HG03175 (cell line): ENCODE data around the gene HEPH.
"Not testable (repeated sequence)": the region's sequence is repeated elsewhere in the genome, so short reads cannot be mapped to it uniquely, and the experiment has no call there.

Source experiments
- ATAC-seq: cut with Tn5 transposase; IDR thresholded peaks from one replicate; pipeline ENCODE4 v1.9.1; 2021; ENCODE audit warnings: mild to moderate bottlenecking, moderate library complexity; ENCODE audit not compliant: unreplicated experiment

Gene HEPH, protein sequence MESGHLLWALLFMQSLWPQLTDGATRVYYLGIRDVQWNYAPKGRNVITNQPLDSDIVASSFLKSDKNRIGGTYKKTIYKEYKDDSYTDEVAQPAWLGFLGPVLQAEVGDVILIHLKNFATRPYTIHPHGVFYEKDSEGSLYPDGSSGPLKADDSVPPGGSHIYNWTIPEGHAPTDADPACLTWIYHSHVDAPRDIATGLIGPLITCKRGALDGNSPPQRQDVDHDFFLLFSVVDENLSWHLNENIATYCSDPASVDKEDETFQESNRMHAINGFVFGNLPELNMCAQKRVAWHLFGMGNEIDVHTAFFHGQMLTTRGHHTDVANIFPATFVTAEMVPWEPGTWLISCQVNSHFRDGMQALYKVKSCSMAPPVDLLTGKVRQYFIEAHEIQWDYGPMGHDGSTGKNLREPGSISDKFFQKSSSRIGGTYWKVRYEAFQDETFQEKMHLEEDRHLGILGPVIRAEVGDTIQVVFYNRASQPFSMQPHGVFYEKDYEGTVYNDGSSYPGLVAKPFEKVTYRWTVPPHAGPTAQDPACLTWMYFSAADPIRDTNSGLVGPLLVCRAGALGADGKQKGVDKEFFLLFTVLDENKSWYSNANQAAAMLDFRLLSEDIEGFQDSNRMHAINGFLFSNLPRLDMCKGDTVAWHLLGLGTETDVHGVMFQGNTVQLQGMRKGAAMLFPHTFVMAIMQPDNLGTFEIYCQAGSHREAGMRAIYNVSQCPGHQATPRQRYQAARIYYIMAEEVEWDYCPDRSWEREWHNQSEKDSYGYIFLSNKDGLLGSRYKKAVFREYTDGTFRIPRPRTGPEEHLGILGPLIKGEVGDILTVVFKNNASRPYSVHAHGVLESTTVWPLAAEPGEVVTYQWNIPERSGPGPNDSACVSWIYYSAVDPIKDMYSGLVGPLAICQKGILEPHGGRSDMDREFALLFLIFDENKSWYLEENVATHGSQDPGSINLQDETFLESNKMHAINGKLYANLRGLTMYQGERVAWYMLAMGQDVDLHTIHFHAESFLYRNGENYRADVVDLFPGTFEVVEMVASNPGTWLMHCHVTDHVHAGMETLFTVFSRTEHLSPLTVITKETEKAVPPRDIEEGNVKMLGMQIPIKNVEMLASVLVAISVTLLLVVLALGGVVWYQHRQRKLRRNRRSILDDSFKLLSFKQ

DNA sequence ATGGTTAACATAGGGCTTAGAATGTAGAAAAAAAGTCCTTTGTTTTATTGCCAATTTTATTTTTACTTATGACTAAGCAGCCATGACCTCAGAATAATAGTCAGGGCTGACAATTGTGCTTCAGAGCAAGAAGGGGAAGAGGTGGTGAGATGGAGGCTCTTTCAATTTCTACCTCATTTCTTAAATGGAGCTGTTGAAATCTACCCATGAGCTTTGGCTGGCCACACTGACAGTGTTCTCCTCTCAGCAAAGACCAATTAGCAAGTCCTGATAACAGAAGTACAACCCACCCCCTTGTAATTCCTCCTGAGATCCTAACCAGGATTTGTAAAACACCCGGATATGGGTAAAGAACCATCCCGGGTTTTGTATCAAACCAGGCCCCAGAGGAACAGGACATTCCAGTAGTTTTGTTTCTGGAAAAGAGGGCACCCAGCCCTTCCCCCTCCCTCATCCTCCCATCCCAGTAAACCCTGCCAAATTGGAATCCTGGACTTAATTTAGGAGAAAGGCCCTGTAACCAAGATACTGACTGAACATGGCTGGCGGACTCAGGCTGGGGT, at the start of gene HEPH:
HEPH (plus strand) TSS at position 399 of the 563 bp plus-strand sequence. CDS start 6,324 bp downstream, outside the sequence.
- ATAC-seq = peak; percentile 56

DNA sequence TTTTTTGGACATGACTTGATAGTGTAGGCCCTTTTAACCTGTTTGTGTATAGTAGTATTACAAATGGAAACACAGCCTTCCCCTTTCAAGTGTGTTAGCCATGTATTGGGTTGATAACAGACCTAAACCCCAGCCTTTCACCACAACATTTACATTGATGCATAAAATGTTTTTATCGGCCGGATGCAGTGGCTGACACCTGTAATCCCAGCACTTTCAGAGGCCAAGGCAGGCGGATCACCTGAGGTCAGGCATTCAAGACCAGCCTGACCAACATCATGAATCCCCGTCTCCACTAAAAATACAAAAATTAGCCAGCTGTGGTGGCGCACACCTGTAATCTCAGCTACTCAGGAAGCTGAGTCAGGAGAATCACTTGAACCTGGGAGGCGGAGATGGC, 45.3 kb upstream of the HEPH start:
- ATAC-seq = not testable (repeated sequence)

DNA sequence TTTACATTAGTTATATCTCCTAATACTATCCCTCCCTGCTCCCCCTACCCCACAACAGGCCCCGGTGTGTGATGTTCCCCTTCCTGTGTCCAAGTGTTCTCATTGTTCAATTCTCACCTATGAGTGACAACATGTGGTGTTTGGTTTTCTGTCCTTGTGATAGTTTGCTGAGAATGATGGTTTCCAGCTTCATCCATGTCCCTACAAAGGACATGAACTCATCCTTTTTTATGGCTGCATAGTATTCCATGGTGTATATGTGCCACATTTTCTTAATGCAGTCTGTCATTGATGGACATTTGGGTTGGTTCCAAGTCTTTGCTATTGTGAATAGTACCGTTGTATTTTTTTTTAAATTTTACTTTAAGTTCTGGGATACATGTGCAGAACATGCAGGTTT, 42.7 kb upstream of the HEPH start:
- not testable (repeated sequence) for ATAC-seq

DNA sequence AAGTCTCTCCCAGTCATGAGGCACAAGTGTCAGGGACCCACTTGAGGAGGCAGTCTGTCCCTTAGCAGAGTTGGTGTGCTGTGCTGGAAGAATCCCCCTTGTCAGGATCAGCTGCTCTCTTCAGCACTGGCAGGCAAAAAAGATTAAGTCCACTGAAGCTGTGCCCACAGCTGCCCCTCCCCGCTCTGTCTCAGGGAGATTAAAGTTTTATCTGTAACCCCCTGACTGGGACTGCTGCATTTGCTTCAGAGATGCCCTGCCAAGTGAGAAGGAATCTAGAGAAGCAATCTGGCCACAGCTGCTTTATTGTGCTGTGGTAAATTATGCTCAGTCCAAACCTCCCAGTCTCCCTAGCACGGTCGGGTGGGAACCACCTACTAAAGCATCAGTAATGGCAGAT, 37.4 kb upstream of the HEPH start:
- no peak for ATAC-seq

DNA sequence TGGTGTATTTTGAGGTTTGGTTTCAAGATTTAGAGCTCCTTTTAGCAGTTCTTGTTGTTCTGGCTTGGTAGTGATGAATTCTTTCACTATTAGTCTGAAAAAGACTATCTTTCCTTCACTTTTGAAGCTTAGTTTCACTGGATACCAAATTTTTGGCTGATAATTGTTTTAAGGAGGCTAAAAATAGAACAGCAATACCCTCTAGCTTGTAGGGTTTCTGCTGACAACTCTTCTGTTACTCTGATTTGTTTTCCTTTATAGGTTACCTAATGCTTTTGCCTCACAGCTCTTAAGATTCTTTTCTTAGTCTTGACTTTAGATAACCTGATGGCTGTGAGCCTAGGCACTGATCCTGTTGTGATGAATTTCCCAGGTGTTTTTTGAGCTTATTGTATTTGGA, 33.6 kb upstream of the HEPH start:
- ATAC-seq = no peak

DNA sequence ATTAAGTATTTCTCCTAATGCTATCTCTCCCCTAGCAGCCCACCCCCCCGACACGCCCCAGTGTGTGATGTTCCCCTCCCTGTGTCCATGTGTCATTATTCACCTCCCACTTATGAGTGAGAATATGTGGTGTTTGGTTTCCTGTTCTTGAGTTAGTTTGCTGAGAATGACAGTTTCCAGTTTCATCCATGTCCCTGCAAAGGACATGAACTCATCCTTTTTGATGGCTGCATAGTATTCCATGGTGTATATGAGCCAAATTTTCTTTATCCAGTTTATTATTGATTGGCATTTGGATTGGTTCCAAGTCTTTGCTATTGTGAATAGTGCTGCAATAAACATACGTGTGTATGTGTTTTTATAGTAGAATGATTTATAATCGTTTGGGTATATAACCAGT, 28.8 kb upstream of the HEPH start:
- not testable (repeated sequence) for ATAC-seq

DNA sequence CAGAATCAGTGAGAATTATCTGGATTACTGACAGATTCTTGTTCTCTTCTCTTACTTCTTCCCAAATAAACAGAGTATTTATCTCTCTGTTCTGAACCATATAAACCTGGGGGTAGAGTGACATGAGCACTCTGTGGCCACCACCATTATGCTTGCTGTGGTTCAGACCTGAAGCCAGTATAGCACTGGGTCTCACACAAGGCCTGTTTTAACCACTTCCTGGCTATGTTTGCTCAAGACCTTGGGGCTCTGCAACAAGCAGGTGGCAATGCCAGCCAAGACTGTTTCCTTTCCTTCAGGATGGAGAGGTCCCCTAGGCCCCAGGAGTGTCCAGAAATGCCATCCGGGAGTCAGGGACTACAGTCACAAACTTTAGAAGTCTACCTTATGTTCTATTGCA, 21.7 kb upstream of the HEPH start:
- peak; percentile 42 for ATAC-seq

DNA sequence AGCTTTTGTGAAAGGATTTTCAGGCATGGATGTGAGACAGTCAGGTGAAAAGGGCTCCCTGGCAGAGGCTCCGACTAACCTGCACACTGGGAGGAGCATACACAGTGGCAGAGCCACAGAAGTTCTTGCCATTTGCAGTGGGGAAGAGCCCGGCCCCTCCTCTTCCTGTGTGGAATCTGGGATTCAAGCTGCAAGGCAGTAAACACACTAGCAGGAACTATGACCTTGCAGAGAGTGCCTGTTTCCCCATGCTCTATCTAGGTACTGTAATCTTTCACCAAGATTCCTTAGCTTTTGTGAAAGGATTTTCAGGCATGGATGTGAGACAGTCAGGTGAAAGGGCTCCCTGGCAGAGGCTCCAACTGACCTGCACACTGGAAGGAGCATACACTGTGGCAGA, 19.8 kb upstream of the HEPH start:
- ATAC-seq = no peak

DNA sequence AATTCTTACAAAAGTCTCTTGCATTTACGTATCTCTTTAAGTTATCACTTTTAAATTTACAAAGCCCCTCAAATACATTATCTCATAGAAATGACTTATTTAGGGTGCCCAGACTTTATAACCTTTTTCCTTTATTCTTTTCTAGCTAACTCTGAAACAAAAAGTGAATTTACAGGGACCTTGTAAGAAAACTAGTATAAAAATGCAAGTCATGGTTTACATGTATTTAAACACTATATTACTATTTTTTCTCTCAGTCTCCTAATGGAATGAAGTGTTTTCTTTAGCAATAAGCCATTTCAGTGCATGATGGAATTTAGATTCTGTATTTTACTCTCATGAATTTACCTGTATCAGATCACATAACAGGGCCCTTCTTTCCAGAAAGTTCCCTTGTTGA, 14.5 kb upstream of the HEPH start:
- ATAC-seq = no peak

DNA sequence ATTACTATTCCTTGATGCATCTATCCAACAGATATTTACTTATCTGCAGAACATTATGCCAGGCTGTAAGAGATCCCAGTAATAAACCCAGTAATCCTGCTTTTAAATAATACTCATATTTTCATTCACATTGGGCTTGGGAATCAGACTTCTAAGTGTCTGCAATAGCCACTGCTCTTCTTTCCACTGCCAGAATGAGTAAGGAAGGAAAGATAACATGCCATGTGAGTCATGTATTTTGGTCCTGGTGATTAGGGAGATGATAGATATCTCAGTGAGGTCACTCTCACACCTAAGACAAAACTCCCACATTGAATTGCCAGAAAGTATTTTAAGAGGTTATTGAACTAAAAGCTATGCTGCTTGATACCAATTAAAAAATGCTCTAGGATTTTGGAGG, 13.9 kb upstream of the HEPH start:
- no peak for ATAC-seq

DNA sequence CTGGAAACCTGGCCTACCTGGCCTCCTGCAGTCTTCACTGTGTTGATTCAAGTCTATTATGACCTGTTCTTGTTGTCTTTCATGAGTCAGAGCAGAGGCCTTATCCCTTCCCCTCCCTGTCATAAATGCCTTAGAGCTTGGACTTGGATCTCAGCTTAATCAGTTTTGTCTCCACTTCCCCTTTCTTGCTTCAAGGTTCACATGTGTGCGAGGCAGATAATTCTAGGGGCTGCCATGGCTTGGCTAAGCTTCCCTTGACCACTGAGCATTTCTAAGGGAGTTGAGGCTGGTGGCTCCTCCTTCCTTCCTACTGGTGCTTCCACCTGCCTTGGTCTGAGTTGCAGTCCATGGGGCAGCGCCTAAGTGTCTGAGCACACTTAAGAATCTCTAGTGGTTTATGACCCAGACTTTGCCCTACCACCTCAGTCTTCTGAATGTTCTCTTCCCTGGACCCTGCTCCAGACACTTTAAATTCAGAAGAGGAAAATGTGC, 1.7 kb upstream of the HEPH start:
- ATAC-seq = peak; percentile 53

DNA sequence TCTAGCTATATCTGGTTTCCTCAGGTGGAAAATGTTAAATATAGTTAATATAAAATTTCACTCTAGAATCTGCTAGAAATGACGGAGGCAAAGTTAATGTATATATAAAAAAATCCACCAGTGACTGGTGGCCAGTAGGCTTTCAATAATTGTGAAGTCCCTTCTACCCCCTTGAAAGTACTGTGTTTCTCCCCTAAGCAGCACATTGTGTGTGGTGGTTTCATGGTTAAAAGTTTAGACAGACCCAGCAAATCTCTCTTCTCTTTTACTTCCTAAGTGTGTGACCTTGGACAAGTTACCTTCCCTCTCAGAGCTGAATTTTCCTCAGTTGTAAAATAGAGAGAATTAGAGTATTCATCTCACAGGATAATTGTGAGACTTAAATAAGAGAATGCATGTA, 600 bp upstream of the HEPH start:
- ATAC-seq = no peak

DNA sequence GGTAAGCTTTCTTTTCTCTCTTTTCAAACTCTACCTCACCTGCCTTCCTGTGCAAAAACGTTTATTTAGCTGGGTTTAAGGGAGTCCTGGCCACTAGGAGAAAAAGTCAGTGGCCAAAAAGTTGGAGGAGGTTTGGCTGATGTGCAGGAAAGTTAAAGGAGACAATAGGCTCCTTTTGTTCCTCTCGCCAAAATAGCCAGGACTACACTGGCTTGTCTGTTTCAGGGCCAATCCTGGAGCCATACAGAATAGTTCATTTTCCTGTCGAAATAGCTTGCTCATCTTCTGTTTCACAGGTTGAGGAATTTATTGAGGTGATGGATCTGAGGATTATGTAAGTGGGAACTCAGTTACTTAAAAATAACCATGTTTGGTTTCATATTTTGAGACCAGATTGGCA, 423 bp downstream of the HEPH start:
- no peak for ATAC-seq

DNA sequence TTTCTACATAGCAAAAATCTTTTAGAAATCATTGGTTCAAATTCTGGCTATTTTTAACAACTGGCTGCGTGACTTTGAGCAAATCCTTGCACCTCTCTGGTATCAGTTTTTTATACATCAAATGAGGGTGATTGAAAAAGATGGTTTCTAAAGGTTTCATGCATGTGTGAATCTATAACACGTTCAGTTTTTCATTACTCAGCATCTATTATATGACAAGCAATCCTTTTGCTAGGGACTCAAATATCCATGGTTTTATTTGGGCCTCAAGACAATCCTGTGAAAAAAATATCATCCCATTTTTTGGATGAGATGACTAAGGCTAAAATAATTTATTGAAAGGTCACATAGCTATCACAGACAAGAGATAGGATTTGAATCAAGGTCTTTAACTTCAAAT, 884 bp downstream of the HEPH start:
- no peak for ATAC-seq

DNA sequence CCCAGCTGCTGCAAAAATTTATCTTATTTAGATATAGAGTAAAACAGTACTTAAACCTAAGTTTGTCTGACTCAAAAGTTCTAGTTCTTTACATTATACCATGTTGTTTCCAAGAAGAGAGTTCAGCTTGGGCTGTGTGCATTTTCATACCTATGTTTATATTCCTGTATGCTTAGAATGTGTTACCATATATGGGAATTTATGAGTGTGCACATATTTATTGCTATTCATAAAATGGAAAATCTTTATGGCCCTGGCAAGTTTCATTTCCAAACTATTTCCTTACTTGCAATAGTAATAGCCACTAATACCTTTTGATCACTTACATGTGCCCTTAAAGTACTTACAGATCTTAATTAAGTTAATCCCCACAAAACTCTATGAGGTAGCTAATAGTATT, 2.6 kb downstream of the HEPH start:
- ATAC-seq = no peak

DNA sequence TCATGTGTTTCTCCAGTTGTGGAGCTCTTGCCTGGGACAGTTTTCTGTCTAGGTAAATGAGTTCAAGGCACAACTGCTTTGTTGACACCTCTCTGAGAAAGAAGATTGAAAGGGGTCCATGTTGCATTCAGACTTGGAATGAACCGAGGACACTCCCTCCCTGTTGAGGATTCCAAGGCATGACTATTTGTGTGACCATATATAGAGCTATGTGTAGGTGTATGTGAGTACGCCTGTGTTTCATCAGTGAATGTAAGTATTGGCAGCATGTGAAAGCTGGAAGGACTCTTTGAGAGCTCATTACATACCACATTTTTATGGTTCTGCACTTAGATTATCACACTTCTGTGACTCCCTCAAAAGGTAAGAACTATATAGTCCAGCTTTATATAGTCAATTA, 3.4 kb downstream of the HEPH start:
- ATAC-seq = no peak

DNA sequence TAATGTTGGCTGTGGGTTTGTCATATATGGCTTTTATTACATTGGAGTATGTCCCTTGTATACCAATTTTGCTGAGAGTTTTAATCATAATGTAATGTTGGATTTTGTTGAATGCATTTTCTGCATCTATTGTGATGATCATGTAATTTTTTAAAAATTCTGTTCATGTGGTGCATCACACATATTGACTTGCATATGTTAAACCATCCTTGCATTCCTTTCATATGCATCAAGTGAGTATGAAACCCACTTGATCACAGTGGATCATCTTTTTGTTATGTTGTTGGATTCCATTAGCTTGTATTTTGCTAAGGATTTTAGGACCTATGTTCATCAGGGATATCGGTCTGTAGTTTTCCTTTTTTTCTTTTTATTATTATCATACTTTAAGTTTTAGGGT, 12.1 kb downstream of the HEPH start:
- no peak for ATAC-seq

DNA sequence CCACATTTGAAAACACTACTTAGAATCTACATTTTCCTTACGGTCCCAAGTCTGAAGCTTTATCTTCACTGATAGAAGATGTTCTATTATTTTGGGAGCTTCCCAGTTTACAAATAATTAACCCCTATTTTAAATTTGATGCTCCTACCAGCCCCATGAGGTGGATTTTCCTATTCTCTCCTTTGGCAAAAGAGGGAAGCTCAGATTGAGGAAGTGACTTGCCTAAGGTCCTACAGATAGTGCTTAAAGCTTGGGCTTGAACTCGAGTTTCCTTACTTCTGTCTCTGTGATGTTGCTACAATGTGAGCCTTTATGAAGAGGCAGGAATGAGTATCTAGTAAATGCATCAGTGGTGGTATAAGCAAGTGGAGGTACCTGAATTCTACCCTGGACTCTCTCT, 27.5 kb downstream of the HEPH start:
- ATAC-seq = no peak

DNA sequence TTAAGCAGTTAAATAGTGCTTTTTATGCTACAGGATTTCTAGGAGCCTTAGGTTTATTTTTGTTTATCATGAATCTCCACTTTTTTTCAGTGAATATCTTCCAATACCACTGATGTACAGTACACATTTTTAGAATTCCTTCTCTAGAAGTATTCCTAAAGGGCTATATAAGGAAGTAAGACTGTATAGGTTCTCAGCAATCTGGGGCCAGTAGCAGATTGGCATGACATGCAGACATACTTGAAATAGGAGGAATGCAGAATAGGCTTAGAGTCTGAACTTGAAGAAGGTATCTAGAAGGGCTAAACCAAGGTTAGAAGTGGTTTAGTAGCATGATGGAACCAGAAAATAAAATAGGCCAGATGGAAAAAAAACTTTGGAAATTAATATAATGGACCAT, 29.8 kb downstream of the HEPH start:
- no peak for ATAC-seq

DNA sequence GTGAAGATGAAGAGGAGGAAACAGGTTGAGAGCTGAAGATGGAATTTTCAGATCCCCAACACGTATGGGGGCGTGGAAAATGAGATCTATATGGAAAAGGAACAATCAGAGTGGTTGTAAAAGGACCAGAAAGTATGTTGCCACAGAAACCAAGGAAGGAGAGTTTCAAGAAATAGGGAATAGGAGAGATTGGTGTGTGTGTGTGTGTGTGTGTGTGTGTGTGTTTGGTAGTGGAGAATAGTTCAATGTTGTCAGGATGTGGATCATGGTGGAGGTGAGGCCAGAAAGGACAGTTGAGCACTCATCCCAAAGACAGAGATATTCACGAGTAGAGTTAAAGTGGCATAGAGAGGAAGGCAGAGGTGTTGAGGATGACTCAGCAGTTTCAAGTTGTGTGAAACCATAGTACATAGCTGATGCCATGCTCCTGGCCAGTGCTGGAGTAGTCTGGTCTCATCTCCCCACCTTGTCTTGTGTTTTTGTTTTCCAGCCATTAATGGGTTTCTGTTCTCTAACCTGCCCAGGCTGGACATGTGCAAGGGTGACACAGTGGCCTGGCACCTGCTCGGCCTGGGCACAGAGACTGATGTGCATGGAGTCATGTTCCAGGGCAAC, 36.1 kb downstream of the HEPH start:
- peak; percentile 82 for ATAC-seq
